ENCODE results near the gene MDH2. TPM values are rescaled to one million over a fixed set of nuclear protein-coding genes. Genes with fewer than 3 reads are reported as not detected.

The MDH2 gene
- total RNA-seq, 4 donors from 2014 or later, result 24.3 to 88.4 (median 30.0) TPM

- intact Hi-C loops (cut with DNase I; ENCODE audit: low total_unique reads), result no loop called here
- Histone ChIP-seq H3K36me3 (no peaks in the 10 kb centered on the region), H3K4me1 (no peaks in the 10 kb centered on the region), H3K27me3 (no peaks in the 10 kb centered on the region), H3K9me3 (no peaks in the 10 kb centered on the region), H3K27ac (no peak overlapping the region), H3K4me3 (no peak overlapping the region)
- no peak for DNase-seq
- no peak for TF ChIP-seq POLR2A (IDR thresholded peaks at IDR 0.05)
- TF ChIP-seq CTCF (IDR thresholded peaks at IDR 0.05), result no peak
Observed at GRCh38 chr7:76065016-76065612, 17.2 kb downstream of the MDH2 start.

GRCh38 chr7:76066716-76067503 lies 19.0 kb downstream of the MDH2 start:
- H3K27me3 ChIP-seq, result no peaks in the 10 kb centered on the region
- no peak for DNase-seq
- H3K9me3 ChIP-seq, result no peaks in the 10 kb centered on the region
- no peaks in the 10 kb centered on the region for H3K36me3 ChIP-seq
- no peak for TF ChIP-seq CTCF (IDR thresholded peaks at IDR 0.05)
- no peak for TF ChIP-seq POLR2A (IDR thresholded peaks at IDR 0.05)
- H3K27ac ChIP-seq, result no peak overlapping the region
- H3K4me3 ChIP-seq, result no peak overlapping the region
- intact Hi-C loops (cut with DNase I; ENCODE audit: low total_unique reads), result no loop called here
- no peaks in the 10 kb centered on the region for H3K4me1 ChIP-seq

- H3K4me3 ChIP-seq, result no peak overlapping the region
- intact Hi-C loops (cut with DNase I; ENCODE audit: low total_unique reads), result no loop called here
- H3K27me3 ChIP-seq, result no peaks in the 10 kb centered on the region
- no peaks in the 10 kb centered on the region for H3K4me1 ChIP-seq
- no peak overlapping the region for H3K27ac ChIP-seq
- H3K36me3 ChIP-seq, result no peaks in the 10 kb centered on the region
- TF ChIP-seq CTCF (IDR thresholded peaks at IDR 0.05), result peak in 2 of 4 experiments; percentile 39 to 40
- no peak for TF ChIP-seq POLR2A (IDR thresholded peaks at IDR 0.05)
- no peaks in the 10 kb centered on the region for H3K9me3 ChIP-seq
- DNase-seq, result peak; percentile 66 to 72
Observed at GRCh38 chr7:76069238-76069638, 21.3 kb downstream of the MDH2 start.

- no peaks in the 10 kb centered on the region for H3K27me3 ChIP-seq
- no peaks in the 10 kb centered on the region for H3K36me3 ChIP-seq
- no peak overlapping the region for H3K4me3 ChIP-seq
- intact Hi-C loops (cut with DNase I; ENCODE audit: low total_unique reads), result no loop called here
- TF ChIP-seq POLR2A (IDR thresholded peaks at IDR 0.05) (no peak), CTCF (IDR thresholded peaks at IDR 0.05) (no peak)
- H3K9me3 ChIP-seq, result no peaks in the 10 kb centered on the region
- peak; percentile 38 to 59 for DNase-seq
- H3K27ac ChIP-seq, result peak overlapping the region; percentile 51 to 59
- H3K4me1 ChIP-seq, result no peaks in the 10 kb centered on the region
Observed at GRCh38 chr7:76071316-76072242, 23.7 kb downstream of the MDH2 start.
